GM19463 (cell line): Measurements from ENCODE around the gene CNPPD1.
A peak's percentile ranks its signal among the peaks of the same experiment; 100 is the strongest.

ENCODE experiments used
- ATAC-seq: cut with Tn5 transposase; IDR thresholded peaks from one replicate; pipeline ENCODE4 v1.9.1; 2021; ENCODE audit warnings: mild to moderate bottlenecking, moderate library complexity; ENCODE audit not compliant: unreplicated experiment

The CNPPD1 gene

GRCh38 chr2:219181531-219181930 lies 4.8 kb upstream of the CNPPD1 start:
- no peak for ATAC-seq

GRCh38 chr2:219180961-219181360 lies 4.2 kb upstream of the CNPPD1 start:
- no peak for ATAC-seq

GRCh38 chr2:219179601-219180465 lies 3.1 kb upstream of the CNPPD1 start:
- ATAC-seq: no peak

- ATAC-seq: peak; percentile 8
Measured at GRCh38 chr2:219178377-219179175, 1.9 kb upstream of the CNPPD1 start.

- peak; percentile 37 for ATAC-seq
Measured at GRCh38 chr2:219177552-219178376, 1.0 kb upstream of the CNPPD1 start, which contains the start of gene RETREG2. Gene RETREG2 (plus strand): TSS chr2:219178275. CDS start chr2:219178353, 78 bp downstream.

- ATAC-seq: peak; percentile 34
Measured at GRCh38 chr2:219175928-219176817, 552 bp downstream of the CNPPD1 start.

GRCh38 chr2:219175486-219175885 lies 1.2 kb downstream of the CNPPD1 start:
- no peak for ATAC-seq

- ATAC-seq: no peak
Measured at GRCh38 chr2:219174801-219175200, 1.9 kb downstream of the CNPPD1 start.

GRCh38 chr2:219174146-219174545 lies 2.6 kb downstream of the CNPPD1 start:
- ATAC-seq: no peak

GRCh38 chr2:219173176-219173575 lies 3.5 kb downstream of the CNPPD1 start:
- ATAC-seq: no peak

GRCh38 chr2:219172231-219173154 lies 4.2 kb downstream of the CNPPD1 start:
- ATAC-seq: no peak

- ATAC-seq: no peak
Measured at GRCh38 chr2:219171231-219171651, 5.5 kb downstream of the CNPPD1 start.

GRCh38 chr2:219169930-219170654 lies 6.6 kb downstream of the CNPPD1 start, which contains the start of gene SLC23A3:
Gene SLC23A3 (minus strand): TSS chr2:219170029. CDS start chr2:219169984, 45 bp downstream.
- ATAC-seq: no peak

- no peak for ATAC-seq
Measured at GRCh38 chr2:219168932-219169331, 7.8 kb downstream of the CNPPD1 start.

GRCh38 chr2:219168526-219168925 lies 8.2 kb downstream of the CNPPD1 start:
- no peak for ATAC-seq

- no peak for ATAC-seq
Measured at GRCh38 chr2:219167997-219168396, 8.7 kb downstream of the CNPPD1 start.

GRCh38 chr2:219165058-219165911 lies 11.4 kb downstream of the CNPPD1 start:
- no peak for ATAC-seq
